Breast epithelium (tissue), 3 donors: ENCODE data around the gene NAB2.

ENCODE experiments used
- POLR2A ChIP-seq: fragments of 450-650 bp; IDR thresholded peaks from one replicate; pipeline ENCODE4 v1.6.1; 2016; ENCODE audit warnings: antibody characterized with exemption, mild to moderate bottlenecking, moderate library complexity
- POLR2AphosphoS5 ChIP-seq, 3 donors: sonication (generic); formaldehyde crosslinking; IDR thresholded peaks; one replicate each; pipeline ENCODE4 v1.6.1; 2017; ENCODE audit warnings: antibody characterized with exemption in 3 of 3
- TF ChIP-seq, protein P1 (sequence below), 3 donors: fragments of 450-650 bp; IDR thresholded peaks; one replicate each; pipeline ENCODE4 v1.5.1; 2016 to 2017; ENCODE audit warnings: antibody characterized with exemption in 3 of 3, mild to moderate bottlenecking in 3 of 3, moderate library complexity in 3 of 3

GRCh38 chr12:57058454-57058853, 30.5 kb upstream of the NAB2 start:
- TF ChIP-seq POLR2AphosphoS5 (IDR thresholded peaks at IDR 0.05): no peak
- TF ChIP-seq, protein P1, sequence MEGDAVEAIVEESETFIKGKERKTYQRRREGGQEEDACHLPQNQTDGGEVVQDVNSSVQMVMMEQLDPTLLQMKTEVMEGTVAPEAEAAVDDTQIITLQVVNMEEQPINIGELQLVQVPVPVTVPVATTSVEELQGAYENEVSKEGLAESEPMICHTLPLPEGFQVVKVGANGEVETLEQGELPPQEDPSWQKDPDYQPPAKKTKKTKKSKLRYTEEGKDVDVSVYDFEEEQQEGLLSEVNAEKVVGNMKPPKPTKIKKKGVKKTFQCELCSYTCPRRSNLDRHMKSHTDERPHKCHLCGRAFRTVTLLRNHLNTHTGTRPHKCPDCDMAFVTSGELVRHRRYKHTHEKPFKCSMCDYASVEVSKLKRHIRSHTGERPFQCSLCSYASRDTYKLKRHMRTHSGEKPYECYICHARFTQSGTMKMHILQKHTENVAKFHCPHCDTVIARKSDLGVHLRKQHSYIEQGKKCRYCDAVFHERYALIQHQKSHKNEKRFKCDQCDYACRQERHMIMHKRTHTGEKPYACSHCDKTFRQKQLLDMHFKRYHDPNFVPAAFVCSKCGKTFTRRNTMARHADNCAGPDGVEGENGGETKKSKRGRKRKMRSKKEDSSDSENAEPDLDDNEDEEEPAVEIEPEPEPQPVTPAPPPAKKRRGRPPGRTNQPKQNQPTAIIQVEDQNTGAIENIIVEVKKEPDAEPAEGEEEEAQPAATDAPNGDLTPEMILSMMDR (IDR thresholded peaks at IDR 0.05): no peak
- no peak for TF ChIP-seq POLR2A
